Cardiac muscle cell (in vitro differentiated cells and primary cell): ENCODE measurements around the gene DHX40. TPM values are rescaled to one million over a fixed set of nuclear protein-coding genes. Genes with fewer than 3 reads are reported as not detected.
A peak's percentile ranks its signal among the peaks of the same experiment; 100 is the strongest.
"Not testable (repeated sequence)": the region's sequence is repeated elsewhere in the genome, so short reads cannot be mapped to it uniquely, and the experiment has no call there.

ENCODE experiments used
- DNase-seq, 2 donors: peaks; one replicate each; pipeline versions ENCODE4 v3.0.0 to v3.0.0-alpha.2; 2010 to 2017; ENCODE audit warnings: low read depth in 1 of 2, low spot score in 1 of 2
- H3K27ac ChIP-seq: fragments of 200-600 bp; sonication (generic); 2 replicates; pipeline ENCODE4 v1.5.1; 2016
- H3K27me3 ChIP-seq: fragments of 200-600 bp; sonication (generic); 2 replicates; pipeline ENCODE4 v1.6.0; 2016; ENCODE audit warnings: control low read depth
- H3K36me3 ChIP-seq: fragments of 200-600 bp; sonication (generic); 2 replicates; pipeline ENCODE4 v1.5.1; 2016; ENCODE audit warnings: control low read depth
- H3K4me1 ChIP-seq: fragments of 200-600 bp; sonication (generic); 2 replicates; pipeline ENCODE4 v1.8.1; 2017; ENCODE audit warnings: low read depth, mild to moderate bottlenecking, mixed run types
- H3K4me3 ChIP-seq: fragments of 200-600 bp; sonication (generic); 2 replicates; pipeline ENCODE4 v1.5.1; 2016; ENCODE audit warnings: mild to moderate bottlenecking
- H3K9me3 ChIP-seq: fragments of 200-600 bp; sonication (generic); 2 replicates; pipeline ENCODE4 v1.5.1; 2017; ENCODE audit warnings: low read depth, mild to moderate bottlenecking, control low read depth
- polyA plus RNA-seq: library from polyadenylated mRNA; unstranded; fragments of >200 nt; fragmentation: Nextera tagmentation; extraction: Ambion mirVana; gene quantifications from 2 replicates; pipeline ENCODE4 v1.2.1, GENCODE V29; 2016
- total RNA-seq: library from RNA; depleted of rRNA; stranded (reverse); fragments of >200 nt; gene quantifications from 2 replicates; pipeline ENCODE4 v1.2.3, GENCODE V29; 2016
- TF ChIP-seq, protein P1 (sequence below): IDR thresholded peaks from 2 replicates; pipeline ENCODE4 v1.5.1; 2012; ENCODE audit warnings: low read depth, mild to moderate bottlenecking, low read length

DHX40 gene, protein sequence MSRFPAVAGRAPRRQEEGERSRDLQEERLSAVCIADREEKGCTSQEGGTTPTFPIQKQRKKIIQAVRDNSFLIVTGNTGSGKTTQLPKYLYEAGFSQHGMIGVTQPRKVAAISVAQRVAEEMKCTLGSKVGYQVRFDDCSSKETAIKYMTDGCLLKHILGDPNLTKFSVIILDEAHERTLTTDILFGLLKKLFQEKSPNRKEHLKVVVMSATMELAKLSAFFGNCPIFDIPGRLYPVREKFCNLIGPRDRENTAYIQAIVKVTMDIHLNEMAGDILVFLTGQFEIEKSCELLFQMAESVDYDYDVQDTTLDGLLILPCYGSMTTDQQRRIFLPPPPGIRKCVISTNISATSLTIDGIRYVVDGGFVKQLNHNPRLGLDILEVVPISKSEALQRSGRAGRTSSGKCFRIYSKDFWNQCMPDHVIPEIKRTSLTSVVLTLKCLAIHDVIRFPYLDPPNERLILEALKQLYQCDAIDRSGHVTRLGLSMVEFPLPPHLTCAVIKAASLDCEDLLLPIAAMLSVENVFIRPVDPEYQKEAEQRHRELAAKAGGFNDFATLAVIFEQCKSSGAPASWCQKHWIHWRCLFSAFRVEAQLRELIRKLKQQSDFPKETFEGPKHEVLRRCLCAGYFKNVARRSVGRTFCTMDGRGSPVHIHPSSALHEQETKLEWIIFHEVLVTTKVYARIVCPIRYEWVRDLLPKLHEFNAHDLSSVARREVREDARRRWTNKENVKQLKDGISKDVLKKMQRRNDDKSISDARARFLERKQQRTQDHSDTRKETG
- 53.0 and 62.6 TPM in 2 replicates for total RNA-seq
- polyA plus RNA-seq = 30.2 and 35.4 TPM in 2 replicates

GRCh38 chr17:59565171-59565958, at the start of gene DHX40:
DHX40 (plus strand) TSS chr17:59565610; CDS start chr17:59565672, 62 bp downstream.
- Histone ChIP-seq H3K36me3 (no peaks in the 10 kb centered on the region), H3K27ac (peak within 1 kb of the TSS; percentile 68), H3K9me3 (no peaks in the 10 kb centered on the region), H3K27me3 (no peaks in the 10 kb centered on the region), H3K4me3 (peak within 1 kb of the TSS; percentile 94), H3K4me1 (peaks cover 6% of the 10 kb centered on the region)
- TF ChIP-seq, protein P1, sequence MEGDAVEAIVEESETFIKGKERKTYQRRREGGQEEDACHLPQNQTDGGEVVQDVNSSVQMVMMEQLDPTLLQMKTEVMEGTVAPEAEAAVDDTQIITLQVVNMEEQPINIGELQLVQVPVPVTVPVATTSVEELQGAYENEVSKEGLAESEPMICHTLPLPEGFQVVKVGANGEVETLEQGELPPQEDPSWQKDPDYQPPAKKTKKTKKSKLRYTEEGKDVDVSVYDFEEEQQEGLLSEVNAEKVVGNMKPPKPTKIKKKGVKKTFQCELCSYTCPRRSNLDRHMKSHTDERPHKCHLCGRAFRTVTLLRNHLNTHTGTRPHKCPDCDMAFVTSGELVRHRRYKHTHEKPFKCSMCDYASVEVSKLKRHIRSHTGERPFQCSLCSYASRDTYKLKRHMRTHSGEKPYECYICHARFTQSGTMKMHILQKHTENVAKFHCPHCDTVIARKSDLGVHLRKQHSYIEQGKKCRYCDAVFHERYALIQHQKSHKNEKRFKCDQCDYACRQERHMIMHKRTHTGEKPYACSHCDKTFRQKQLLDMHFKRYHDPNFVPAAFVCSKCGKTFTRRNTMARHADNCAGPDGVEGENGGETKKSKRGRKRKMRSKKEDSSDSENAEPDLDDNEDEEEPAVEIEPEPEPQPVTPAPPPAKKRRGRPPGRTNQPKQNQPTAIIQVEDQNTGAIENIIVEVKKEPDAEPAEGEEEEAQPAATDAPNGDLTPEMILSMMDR = no peak
- DNase-seq = peak; percentile 96 to 98

- Histone ChIP-seq H3K27ac (no peak overlapping the region), H3K27me3 (no peaks in the 10 kb centered on the region), H3K4me3 (no peak overlapping the region), H3K36me3 (no peaks in the 10 kb centered on the region), H3K4me1 (peaks cover 13% of the 10 kb centered on the region), H3K9me3 (no peaks in the 10 kb centered on the region)
- DNase-seq = no peak
- TF ChIP-seq, protein P1 = no peak
Observed at GRCh38 chr17:59516451-59516850, 49.0 kb upstream of the DHX40 start.

- H3K36me3 ChIP-seq = no peaks in the 10 kb centered on the region
- no peak overlapping the region for H3K27ac ChIP-seq
Observed at GRCh38 chr17:59519132-59519531, 46.3 kb upstream of the DHX40 start.

DNA sequence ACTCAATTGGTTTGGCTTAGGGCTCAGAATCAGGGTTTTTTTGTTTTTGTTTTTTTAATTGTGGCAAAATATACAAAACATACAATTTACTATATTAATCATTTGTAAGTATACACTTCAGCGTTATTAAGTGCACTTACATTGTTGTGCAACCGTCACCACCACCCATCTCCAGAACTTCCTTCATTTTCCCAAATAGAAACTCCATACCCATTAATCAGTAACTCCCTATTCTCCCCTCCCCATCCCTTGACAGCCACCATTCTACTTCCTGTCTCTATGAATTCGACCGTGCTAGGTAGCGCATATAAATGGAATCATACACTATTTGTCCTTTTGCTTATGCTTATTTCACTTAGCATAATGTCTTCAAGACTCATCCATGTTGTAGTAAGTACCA, 45.2 kb upstream of the DHX40 start:
- H3K4me1 ChIP-seq = no peaks in the 10 kb centered on the region
- H3K36me3 ChIP-seq = no peaks in the 10 kb centered on the region
- no peak overlapping the region for H3K27ac ChIP-seq
- no peak overlapping the region for H3K4me3 ChIP-seq
- TF ChIP-seq, protein P1 = no peak
- no peak for DNase-seq
- H3K9me3 ChIP-seq = no peaks in the 10 kb centered on the region
- no peaks in the 10 kb centered on the region for H3K27me3 ChIP-seq

More at GRCh38 chr17:59519132-59519531, 46.3 kb upstream of the DHX40 start:
- peaks cover 4% of the 10 kb centered on the region for H3K4me1 ChIP-seq
- no peak for DNase-seq
- H3K9me3 ChIP-seq = no peaks in the 10 kb centered on the region
- H3K4me3 ChIP-seq = no peak overlapping the region
- TF ChIP-seq, protein P1 = no peak
- no peaks in the 10 kb centered on the region for H3K27me3 ChIP-seq

DNA sequence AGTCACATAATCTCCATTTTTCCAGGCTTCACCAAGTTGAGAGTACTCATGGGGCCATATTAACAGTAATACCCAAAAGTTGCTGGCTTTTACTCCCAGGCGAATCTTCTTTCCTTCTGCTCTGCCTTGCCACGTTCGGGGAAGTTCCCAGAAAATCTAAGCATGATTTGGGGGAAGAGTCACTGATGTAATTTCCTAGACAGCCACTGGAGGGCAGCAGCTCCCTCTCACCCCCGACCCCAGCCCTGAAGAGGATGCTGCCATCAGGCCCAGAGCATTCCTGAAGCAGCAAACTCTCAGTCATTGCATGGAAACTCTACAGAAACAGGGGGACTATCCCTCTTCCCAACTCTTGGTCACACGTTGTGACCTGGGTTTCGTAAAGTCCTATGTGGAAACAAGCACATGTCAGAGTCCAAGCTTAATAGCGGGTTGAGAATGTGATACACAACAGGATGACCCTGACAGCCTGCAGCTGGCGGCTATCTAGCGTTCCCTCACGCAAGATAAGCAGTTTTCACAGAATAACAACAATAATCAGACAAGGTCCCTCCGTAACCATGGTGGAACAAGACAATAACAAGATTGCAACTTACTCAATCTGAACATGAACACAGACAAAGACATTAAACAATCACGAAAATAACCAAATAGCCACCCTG, 43.8 kb upstream of the DHX40 start:
- Histone ChIP-seq H3K27ac (no peak overlapping the region), H3K4me1 (no peaks in the 10 kb centered on the region), H3K36me3 (no peaks in the 10 kb centered on the region), H3K27me3 (no peaks in the 10 kb centered on the region), H3K4me3 (no peak overlapping the region), H3K9me3 (no peaks in the 10 kb centered on the region)
- peak; percentile 70 to 83 for DNase-seq
- TF ChIP-seq, protein P1 = peak; percentile 89

GRCh38 chr17:59524930-59525329, 40.5 kb upstream of the DHX40 start:
- not testable (repeated sequence) for H3K9me3 ChIP-seq, H3K36me3 ChIP-seq, H3K4me1 ChIP-seq, H3K27me3 ChIP-seq, H3K4me3 ChIP-seq, DNase-seq, H3K27ac ChIP-seq
